ENCODE data around the gene SPECC1L. TPM values are rescaled to one million over a fixed set of nuclear protein-coding genes. Genes with fewer than 3 reads are reported as not detected.

SPECC1L gene
- total and polyA plus RNA-seq, 2 of the 8 experiments (the other 6 are each of a cell fraction or from before 2014, with no cell fraction given), result 15.7 to 61.6 TPM

- no peak for TF ChIP-seq SP2 (IDR thresholded peaks at IDR 0.05; ENCODE audit: low read length)
- TF ChIP-seq GTF2F1 (IDR thresholded peaks at IDR 0.05; ENCODE audit: borderline replicate concordance, low read depth, low read length), result no peak
- no peak for TF ChIP-seq KDM4A (IDR thresholded peaks at IDR 0.05; ENCODE audit: low read depth, low read length, severe bottlenecking)
- TF ChIP-seq SIX5 (IDR thresholded peaks at IDR 0.05; ENCODE audit: low read depth, low read length), result no peak
- TF ChIP-seq BACH1 (IDR thresholded peaks at IDR 0.05; ENCODE audit: low read length), result no peak
- TF ChIP-seq POLR2AphosphoS5 (IDR thresholded peaks at IDR 0.05; ENCODE audit: low read depth, low read length), result no peak
These were observed 119.5 kb downstream of the SPECC1L start (continued) for GRCh38 chr22:24390156-24390555.
